Neuronal stem cell (in vitro differentiated cells): Measurements from ENCODE around the gene NOL3.

Experiments used
- DNase-seq: peaks from one replicate; pipeline ENCODE4 v3.0.0-alpha.2; 2013; ENCODE audit warnings: low spot score
- H2AFZ ChIP-seq: one replicate; pipeline ENCODE4 v1.6.1; 2013; ENCODE audit warnings: mild to moderate bottlenecking, low read length, inconsistent platforms
- H2AK5ac ChIP-seq: 2 replicates; pipeline ENCODE4 v1.6.1; 2013; ENCODE audit warnings: low read depth, mild to moderate bottlenecking, inconsistent platforms, low read length, moderate library complexity, mixed read lengths
- H2BK120ac ChIP-seq: 2 replicates; pipeline ENCODE4 v1.6.1; 2013; ENCODE audit warnings: low read depth, mild to moderate bottlenecking, inconsistent platforms, low read length, moderate library complexity, mixed read lengths
- H2BK12ac ChIP-seq: one replicate; pipeline ENCODE4 v1.6.1; 2013; ENCODE audit warnings: low read length, inconsistent platforms
- H2BK15ac ChIP-seq: 2 replicates; pipeline ENCODE4 v1.6.1; 2013; ENCODE audit warnings: mild to moderate bottlenecking, low read length, inconsistent platforms, mixed read lengths
- H2BK5ac ChIP-seq: one replicate; pipeline ENCODE4 v1.6.1; 2013; ENCODE audit warnings: inconsistent platforms, mild to moderate bottlenecking, low read length, moderate library complexity
- H3K14ac ChIP-seq: one replicate; pipeline ENCODE4 v1.6.1; 2013; ENCODE audit warnings: low read length, inconsistent platforms
- H3K18ac ChIP-seq: 2 replicates; pipeline ENCODE4 v1.6.1; 2013; ENCODE audit warnings: low read length, inconsistent platforms
- H3K23ac ChIP-seq: 2 replicates; pipeline ENCODE4 v1.6.1; 2013; ENCODE audit warnings: low read depth, mild to moderate bottlenecking, mixed read lengths, low read length, inconsistent platforms; ENCODE audit not compliant: poor library complexity
- H3K27ac ChIP-seq: replicated peaks from 3 replicates; pipeline ENCODE4 v1.5.1; 2013; ENCODE audit warnings: low read length, inconsistent platforms
- H3K27me3 ChIP-seq, 3 experiments: 2 replicates each; pipeline ENCODE4 v1.6.1; 2013; ENCODE audit warnings: low read length in 3 of 3, mild to moderate bottlenecking in 2 of 3, inconsistent platforms in 1 of 3, low read depth in 1 of 3, mixed read lengths in 1 of 3, moderate library complexity in 1 of 3; ENCODE audit not compliant: control insufficient read depth in 3 of 3, insufficient read depth in 3 of 3
- H3K36me3 ChIP-seq, 2 donors: replicated peaks in 1 of 2; 2 replicates each; pipeline ENCODE4 v1.6.1; 2013; ENCODE audit warnings: low read length in 2 of 2; ENCODE audit not compliant: control insufficient read depth in 2 of 2, insufficient read depth in 2 of 2
- H3K4ac ChIP-seq: 2 replicates; pipeline ENCODE4 v1.6.1; 2013; ENCODE audit warnings: inconsistent platforms, mild to moderate bottlenecking, low read length, moderate library complexity
- H3K4me1 ChIP-seq, 2 donors: 1 replicate in 1 of 2; 2 replicates in 1 of 2; pipeline ENCODE4 v1.6.1; 2013; ENCODE audit warnings: low read length in 2 of 2, low read depth in 1 of 2; ENCODE audit not compliant: control insufficient read depth in 2 of 2, insufficient read depth in 1 of 2
- H3K4me2 ChIP-seq: one replicate; pipeline ENCODE4 v1.6.1; 2013; ENCODE audit warnings: mild to moderate bottlenecking, low read length, inconsistent platforms; ENCODE audit not compliant: insufficient read depth, poor library complexity, severe bottlenecking
- H3K4me3 ChIP-seq, 2 donors: 2 replicates each; pipeline ENCODE4 v1.5.1; 2013; ENCODE audit warnings: low read length in 2 of 2, mild to moderate bottlenecking in 2 of 2, inconsistent platforms in 1 of 2, moderate library complexity in 1 of 2
- H3K79me1 ChIP-seq: one replicate; pipeline ENCODE4 v1.6.1; 2013; ENCODE audit warnings: low read depth, mild to moderate bottlenecking, inconsistent platforms, low read length, moderate library complexity
- H3K9ac ChIP-seq: one replicate; pipeline ENCODE4 v1.6.1; 2013; ENCODE audit warnings: mild to moderate bottlenecking, low read depth, low read length, inconsistent platforms; ENCODE audit not compliant: poor library complexity
- H3K9me3 ChIP-seq, 2 donors: replicated peaks in 1 of 2; 2 replicates each; pipeline versions ENCODE3 to v1.6.1; 2013; ENCODE audit warnings: low read length in 2 of 2, mild to moderate bottlenecking in 2 of 2, inconsistent platforms in 1 of 2, low read depth in 1 of 2, mixed read lengths in 1 of 2, moderate library complexity in 1 of 2; ENCODE audit not compliant: control insufficient read depth in 2 of 2, insufficient read depth in 1 of 2
- H4K8ac ChIP-seq: one replicate; pipeline ENCODE4 v1.6.1; 2013; ENCODE audit warnings: low read depth, mild to moderate bottlenecking, inconsistent platforms, low read length, moderate library complexity
- H4K91ac ChIP-seq: one replicate; pipeline ENCODE4 v1.6.1; 2013; ENCODE audit warnings: low read length, low read depth, mild to moderate bottlenecking, inconsistent platforms; ENCODE audit not compliant: poor library complexity
- WGBS, 2 donors: extraction: QIAGEN DNeasy Blood & Tissue Kit; methylation state at CpG; one replicate each; pipeline ENCODE4 v1.1.7; 2013; ENCODE audit warnings: missing lambda C conversion rate in 2 of 2, mixed read lengths in 1 of 2; ENCODE audit not compliant: insufficient read length in 2 of 2, insufficient replicate concordance in 1 of 2; ENCODE audit errors: extremely low coverage in 2 of 2; 5-methylcytosine and 5-hydroxymethylcytosine counted together

NOL3 gene

DNA sequence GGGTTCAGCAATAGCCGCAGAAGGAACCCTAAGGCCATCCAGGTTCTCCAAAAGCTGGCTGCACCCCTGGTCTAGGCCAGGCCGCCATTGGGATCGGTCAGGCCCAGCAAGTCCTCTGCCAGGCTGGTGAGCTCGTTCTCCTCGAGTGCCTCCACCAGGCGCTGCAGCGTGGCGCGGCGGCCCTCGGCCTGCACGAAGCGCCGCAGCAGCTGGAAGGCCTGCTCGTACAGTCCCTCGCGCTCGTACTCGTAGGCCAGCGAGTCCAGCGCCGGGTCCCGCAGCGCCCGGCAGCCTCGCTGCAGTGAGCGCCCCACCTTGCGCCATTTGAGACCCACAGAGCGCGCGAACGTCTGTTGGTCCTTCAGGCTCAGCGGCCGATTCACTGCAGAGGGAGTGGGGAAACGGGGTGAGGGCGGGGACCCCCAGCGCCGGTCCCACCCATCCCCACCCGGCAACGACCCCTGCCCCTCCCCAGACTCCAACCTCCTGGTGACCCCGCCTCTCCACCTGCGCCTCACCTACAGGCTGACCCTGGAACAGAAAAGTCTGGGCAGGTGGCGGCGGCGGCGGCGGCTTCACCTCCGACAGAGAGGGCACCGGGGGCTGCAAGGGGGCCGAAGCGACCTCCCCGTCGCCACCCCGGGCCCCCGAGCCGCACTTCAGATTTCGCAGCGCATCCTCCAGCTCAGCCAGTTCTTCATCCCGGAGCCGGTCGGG lies 15.6 kb upstream of the NOL3 start:
- H4K91ac ChIP-seq, result no peak overlapping the region
- peaks cover 6 to 8% of the 10 kb centered on the region in 2 donors for H3K4me1 ChIP-seq
- no peak overlapping the region for H2BK12ac ChIP-seq
- H2BK15ac ChIP-seq, result peak overlapping the region; percentile 58
- no peak overlapping the region for H2BK120ac ChIP-seq
- H3K4me3 ChIP-seq, result peak overlapping the region; percentile 33 to 56
- H3K23ac ChIP-seq, result peak overlapping the region; percentile 31
- peaks cover 59 to 96% (median 83%) of the 10 kb centered on the region in 3 experiments for H3K27me3 ChIP-seq
- H2AK5ac ChIP-seq, result peak overlapping the region; percentile 52
- DNase-seq, result no peak
- peak overlapping the region; percentile 64 for H3K4me2 ChIP-seq
- no peak overlapping the region for H3K27ac ChIP-seq
- H4K8ac ChIP-seq, result no peak overlapping the region
- no peak overlapping the region for H3K14ac ChIP-seq
- no peaks in the 10 kb centered on the region for H3K36me3 ChIP-seq
- WGBS, 2 donors, result no CpG with 5 or more reads among the region's 61 CpGs
- peak overlapping the region; percentile 88 for H2AFZ ChIP-seq
- peak overlapping the region; percentile 13 for H2BK5ac ChIP-seq
- H3K4ac ChIP-seq, result no peak overlapping the region
- peak overlapping the region; percentile 52 for H3K18ac ChIP-seq
- peaks cover 0 to 1% of the 10 kb centered on the region in 2 donors for H3K9me3 ChIP-seq
- peak overlapping the region; percentile 53 for H3K9ac ChIP-seq
- peaks cover 2% of the 10 kb centered on the region for H3K79me1 ChIP-seq

DNA sequence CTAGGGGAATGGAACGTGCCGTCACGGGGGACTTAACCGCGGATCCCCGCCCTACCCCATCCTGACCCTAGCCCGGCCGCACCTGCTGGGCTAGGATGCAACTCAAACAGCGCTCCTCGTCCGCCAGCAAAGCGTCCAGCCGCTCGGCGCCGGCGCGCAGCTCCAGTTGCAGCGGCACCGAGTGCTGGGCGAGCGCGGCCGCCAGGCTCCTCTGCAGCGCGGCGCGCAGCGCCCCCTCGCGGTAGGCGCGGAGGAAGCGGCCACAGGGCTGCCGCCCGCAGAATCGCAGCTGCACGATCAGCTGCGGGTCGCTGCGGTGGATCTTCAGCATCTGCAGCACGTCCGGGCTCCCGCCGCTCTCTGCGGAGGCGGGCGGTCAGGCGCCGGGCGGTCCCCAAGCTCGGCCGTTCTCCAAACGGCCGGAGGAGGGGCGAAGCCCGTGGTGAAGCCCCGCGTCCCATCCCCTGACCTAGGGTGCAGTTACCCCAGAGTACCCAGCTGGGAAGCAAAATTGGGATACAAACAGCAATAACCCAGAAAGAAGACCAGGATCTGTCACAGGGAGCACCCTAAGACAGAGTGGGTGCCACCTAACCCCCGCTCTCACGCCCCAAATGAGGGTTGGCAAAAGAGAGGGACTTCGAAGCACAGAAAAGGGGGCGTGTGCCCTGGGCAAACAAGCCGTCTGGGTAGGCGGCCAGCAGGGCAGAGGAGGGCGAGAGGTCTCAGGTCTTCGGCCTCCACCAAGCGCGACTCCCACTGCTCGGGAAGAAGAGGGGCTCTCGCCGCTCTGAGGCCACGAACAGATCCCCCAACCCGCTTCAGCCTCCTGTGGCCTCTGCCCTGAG lies 14.8 kb upstream of the NOL3 start:
- peak; percentile 82 for DNase-seq
- peak overlapping the region; percentile 50 for H3K9ac ChIP-seq
- H4K8ac ChIP-seq, result no peak overlapping the region
- WGBS, 2 donors, result no CpG with 5 or more reads among the region's 74 CpGs
- no peak overlapping the region for H2BK12ac ChIP-seq
- peak overlapping the region; percentile 91 for H2AK5ac ChIP-seq
- H3K4me2 ChIP-seq, result peak overlapping the region; percentile 64
- peaks cover 2% of the 10 kb centered on the region for H3K79me1 ChIP-seq
- H3K4me1 ChIP-seq, result peaks cover 6 to 8% of the 10 kb centered on the region in 2 donors
- no peak overlapping the region for H3K27ac ChIP-seq
- peak overlapping the region; percentile 88 for H2AFZ ChIP-seq
- H2BK5ac ChIP-seq, result no peak overlapping the region
- H3K23ac ChIP-seq, result peak overlapping the region; percentile 73
- peak overlapping the region; percentile 33 to 56 for H3K4me3 ChIP-seq
- peak overlapping the region; percentile 64 for H3K18ac ChIP-seq
- no peak overlapping the region for H3K4ac ChIP-seq
- H3K9me3 ChIP-seq, result peaks cover 0 to under 1% of the 10 kb centered on the region in 2 donors
- no peak overlapping the region for H2BK15ac ChIP-seq
- peaks cover 59 to 96% (median 91%) of the 10 kb centered on the region in 3 experiments for H3K27me3 ChIP-seq
- H3K36me3 ChIP-seq, result no peaks in the 10 kb centered on the region
- H4K91ac ChIP-seq, result no peak overlapping the region
- H2BK120ac ChIP-seq, result no peak overlapping the region
- no peak overlapping the region for H3K14ac ChIP-seq

DNA sequence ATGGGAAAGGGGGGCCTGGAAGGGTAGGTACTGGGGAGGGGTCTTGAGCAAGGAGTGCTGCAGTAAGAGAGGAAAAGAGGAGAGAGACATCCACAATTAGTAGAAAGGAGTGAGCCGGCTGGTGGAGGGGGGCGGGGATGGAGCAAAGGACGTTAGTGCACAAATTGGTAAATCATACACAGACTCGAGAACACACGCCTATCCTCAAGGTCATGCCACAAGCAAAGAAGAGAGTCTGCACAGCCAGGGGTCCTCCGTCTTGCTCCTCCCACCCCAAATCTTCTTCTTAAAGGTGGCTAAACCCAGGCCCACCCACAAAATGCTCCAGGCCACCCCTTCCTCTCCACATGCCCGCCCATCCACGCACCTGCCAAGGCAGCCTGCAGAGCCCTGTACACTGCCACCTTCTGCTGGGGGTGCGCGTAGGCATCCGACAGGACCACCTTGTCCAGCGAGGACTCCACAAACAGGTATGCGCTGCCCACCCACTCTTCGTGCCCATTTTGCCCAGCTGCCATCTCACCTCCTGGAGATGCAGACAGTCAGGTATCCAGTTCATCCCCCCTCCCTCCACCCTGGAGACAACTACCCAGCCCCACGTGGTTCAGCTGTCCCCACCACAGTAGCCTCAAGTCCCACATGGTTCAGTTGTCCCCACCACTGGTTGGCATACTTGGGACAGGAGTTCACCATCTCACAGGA lies 14.0 kb upstream of the NOL3 start:
- H3K4me1 ChIP-seq, result peaks cover 4 to 6% of the 10 kb centered on the region in 2 donors
- H3K4me3 ChIP-seq, result no peak overlapping the region
- peak overlapping the region; percentile 53 for H3K9ac ChIP-seq
- H3K23ac ChIP-seq, result peak overlapping the region; percentile 73
- no peak for DNase-seq
- H2AFZ ChIP-seq, result no peak overlapping the region
- no peak overlapping the region for H4K8ac ChIP-seq
- H3K79me1 ChIP-seq, result peaks cover 2% of the 10 kb centered on the region
- no peak overlapping the region for H3K4me2 ChIP-seq
- H3K9me3 ChIP-seq, result peaks cover 0 to 3% of the 10 kb centered on the region in 2 donors
- no peak overlapping the region for H2BK120ac ChIP-seq
- no peak overlapping the region for H4K91ac ChIP-seq
- H2BK15ac ChIP-seq, result no peak overlapping the region
- no peak overlapping the region for H3K27ac ChIP-seq
- no peak overlapping the region for H3K4ac ChIP-seq
- H3K27me3 ChIP-seq, result peaks cover 63 to 96% (median 96%) of the 10 kb centered on the region in 3 experiments
- no peaks in the 10 kb centered on the region for H3K36me3 ChIP-seq
- H2BK12ac ChIP-seq, result no peak overlapping the region
- peak overlapping the region; percentile 91 for H2AK5ac ChIP-seq
- no peak overlapping the region for H3K14ac ChIP-seq
- H2BK5ac ChIP-seq, result no peak overlapping the region
- peak overlapping the region; percentile 64 for H3K18ac ChIP-seq
- no CpG with 5 or more reads among the region's 15 CpGs for WGBS, 2 donors
